ENCODE measurements around the gene TF. TPM values are rescaled to one million over a fixed set of nuclear protein-coding genes. Genes with fewer than 3 reads are reported as not detected.

Gene TF
- total and polyA plus RNA-seq, 2 experiments from 2014 or later: 0.33 to 3.0 TPM

DNA sequence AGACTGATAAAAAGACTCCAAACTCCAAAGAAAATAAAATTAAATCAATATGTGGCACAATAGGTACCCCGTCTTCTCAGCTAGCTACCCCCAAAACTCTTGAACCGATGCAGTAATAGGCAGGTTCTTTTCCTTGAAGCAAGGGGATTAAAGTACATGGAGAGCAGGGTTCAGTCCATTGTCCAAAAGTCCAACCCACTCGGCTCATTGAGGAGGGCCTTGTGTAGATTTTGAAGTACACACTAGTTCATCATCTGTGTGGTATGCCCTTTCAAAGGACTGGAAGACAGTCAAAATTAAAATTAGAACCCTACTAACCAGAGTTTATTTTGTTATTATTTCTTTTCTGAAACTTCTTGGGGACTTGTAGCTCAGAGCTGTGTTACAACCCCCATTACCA lies 23.3 kb downstream of the TF start:
- Histone ChIP-seq H3K9me3 (ENCODE audit: low read depth) (no peaks in the 10 kb centered on the region), H3K27me3 (no peaks in the 10 kb centered on the region), H3K27ac (no peak overlapping the region), H3K4me1 (ENCODE audit: low read depth) (peaks cover 2% of the 10 kb centered on the region), H3K36me3 (no peaks in the 10 kb centered on the region), H3K4me3 (no peak overlapping the region)
- TF ChIP-seq, protein P1, sequence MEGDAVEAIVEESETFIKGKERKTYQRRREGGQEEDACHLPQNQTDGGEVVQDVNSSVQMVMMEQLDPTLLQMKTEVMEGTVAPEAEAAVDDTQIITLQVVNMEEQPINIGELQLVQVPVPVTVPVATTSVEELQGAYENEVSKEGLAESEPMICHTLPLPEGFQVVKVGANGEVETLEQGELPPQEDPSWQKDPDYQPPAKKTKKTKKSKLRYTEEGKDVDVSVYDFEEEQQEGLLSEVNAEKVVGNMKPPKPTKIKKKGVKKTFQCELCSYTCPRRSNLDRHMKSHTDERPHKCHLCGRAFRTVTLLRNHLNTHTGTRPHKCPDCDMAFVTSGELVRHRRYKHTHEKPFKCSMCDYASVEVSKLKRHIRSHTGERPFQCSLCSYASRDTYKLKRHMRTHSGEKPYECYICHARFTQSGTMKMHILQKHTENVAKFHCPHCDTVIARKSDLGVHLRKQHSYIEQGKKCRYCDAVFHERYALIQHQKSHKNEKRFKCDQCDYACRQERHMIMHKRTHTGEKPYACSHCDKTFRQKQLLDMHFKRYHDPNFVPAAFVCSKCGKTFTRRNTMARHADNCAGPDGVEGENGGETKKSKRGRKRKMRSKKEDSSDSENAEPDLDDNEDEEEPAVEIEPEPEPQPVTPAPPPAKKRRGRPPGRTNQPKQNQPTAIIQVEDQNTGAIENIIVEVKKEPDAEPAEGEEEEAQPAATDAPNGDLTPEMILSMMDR (IDR thresholded peaks at IDR 0.05; ENCODE audit: low read depth, low read length): no peak
- DNase-seq (ENCODE audit: low read depth in 1 of 2, low spot score in 1 of 2): no peak

DNA sequence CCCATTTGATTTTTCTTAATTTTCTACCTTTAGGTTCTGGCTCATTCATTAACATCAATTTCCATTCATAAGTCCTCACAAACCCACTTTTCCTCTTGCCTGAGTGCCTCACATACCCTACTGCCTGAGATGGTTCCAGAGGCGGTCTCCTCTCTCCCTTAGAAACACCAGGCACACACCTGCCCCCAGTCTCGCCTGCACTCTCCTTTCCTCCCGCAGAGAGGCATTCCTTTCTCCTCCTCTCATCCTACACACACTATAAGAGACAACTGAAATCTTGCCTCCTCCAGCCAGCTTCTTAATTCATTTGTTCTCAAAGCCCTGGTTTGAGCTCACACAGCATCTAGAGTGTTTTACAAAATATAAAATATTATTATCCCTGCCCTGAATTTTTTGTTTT lies 27.5 kb downstream of the TF start:
- TF ChIP-seq, protein P1 (IDR thresholded peaks at IDR 0.05; ENCODE audit: low read depth, low read length): no peak
- no peaks in the 10 kb centered on the region for H3K4me1 ChIP-seq (ENCODE audit: low read depth)
- no peaks in the 10 kb centered on the region for H3K9me3 ChIP-seq (ENCODE audit: low read depth)
- DNase-seq (ENCODE audit: low read depth in 1 of 2, low spot score in 1 of 2): no peak
- no peak overlapping the region for H3K27ac ChIP-seq
- H3K27me3 ChIP-seq: no peaks in the 10 kb centered on the region
- H3K36me3 ChIP-seq: no peaks in the 10 kb centered on the region
- no peak overlapping the region for H3K4me3 ChIP-seq

DNA sequence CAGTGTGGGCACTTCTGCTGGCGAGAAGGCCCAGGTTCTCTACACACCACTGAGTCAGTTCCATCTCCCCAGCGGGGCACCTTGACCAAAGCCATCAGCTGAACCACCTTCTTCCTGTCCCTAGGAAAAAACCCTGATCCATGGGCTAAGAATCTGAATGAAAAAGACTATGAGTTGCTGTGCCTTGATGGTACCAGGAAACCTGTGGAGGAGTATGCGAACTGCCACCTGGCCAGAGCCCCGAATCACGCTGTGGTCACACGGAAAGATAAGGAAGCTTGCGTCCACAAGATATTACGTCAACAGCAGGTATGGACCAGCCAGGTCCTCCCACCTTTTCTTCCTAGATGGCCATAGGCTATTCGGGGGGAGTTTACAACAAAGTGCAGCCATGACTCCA lies 29.1 kb downstream of the TF start:
- TF ChIP-seq, protein P1 (IDR thresholded peaks at IDR 0.05; ENCODE audit: low read depth, low read length): no peak
- no peak for DNase-seq (ENCODE audit: low read depth in 1 of 2, low spot score in 1 of 2)
- H3K27me3 ChIP-seq: no peaks in the 10 kb centered on the region
- H3K4me3 ChIP-seq: no peak overlapping the region
- H3K27ac ChIP-seq: no peak overlapping the region
- H3K9me3 ChIP-seq (ENCODE audit: low read depth): no peaks in the 10 kb centered on the region
- no peaks in the 10 kb centered on the region for H3K36me3 ChIP-seq
- no peaks in the 10 kb centered on the region for H3K4me1 ChIP-seq (ENCODE audit: low read depth)

DNA sequence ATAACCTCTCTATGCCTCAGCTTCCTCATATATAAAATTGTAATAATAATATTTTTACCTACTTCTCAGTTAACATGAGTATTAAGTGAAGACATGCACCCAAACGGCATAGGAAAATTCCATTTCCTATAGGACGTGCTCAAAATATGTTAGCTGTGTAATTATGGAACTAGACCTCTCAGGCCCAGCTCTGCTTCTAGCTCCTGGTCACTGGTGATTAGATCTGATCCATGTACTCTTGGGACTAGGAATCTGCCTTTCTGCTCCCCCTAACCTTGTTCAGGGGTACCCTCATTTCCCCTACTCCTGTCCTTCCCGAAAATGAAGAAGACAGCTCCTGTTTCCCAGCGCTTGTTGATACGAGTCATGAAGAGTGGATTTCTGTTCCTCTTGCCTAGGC lies 29.6 kb downstream of the TF start:
- Histone ChIP-seq H3K4me1 (ENCODE audit: low read depth) (no peaks in the 10 kb centered on the region), H3K4me3 (no peak overlapping the region), H3K27me3 (no peaks in the 10 kb centered on the region), H3K9me3 (ENCODE audit: low read depth) (no peaks in the 10 kb centered on the region), H3K36me3 (no peaks in the 10 kb centered on the region), H3K27ac (no peak overlapping the region)
- TF ChIP-seq, protein P1 (IDR thresholded peaks at IDR 0.05; ENCODE audit: low read depth, low read length): no peak
- DNase-seq (ENCODE audit: low read depth in 1 of 2, low spot score in 1 of 2): no peak

DNA sequence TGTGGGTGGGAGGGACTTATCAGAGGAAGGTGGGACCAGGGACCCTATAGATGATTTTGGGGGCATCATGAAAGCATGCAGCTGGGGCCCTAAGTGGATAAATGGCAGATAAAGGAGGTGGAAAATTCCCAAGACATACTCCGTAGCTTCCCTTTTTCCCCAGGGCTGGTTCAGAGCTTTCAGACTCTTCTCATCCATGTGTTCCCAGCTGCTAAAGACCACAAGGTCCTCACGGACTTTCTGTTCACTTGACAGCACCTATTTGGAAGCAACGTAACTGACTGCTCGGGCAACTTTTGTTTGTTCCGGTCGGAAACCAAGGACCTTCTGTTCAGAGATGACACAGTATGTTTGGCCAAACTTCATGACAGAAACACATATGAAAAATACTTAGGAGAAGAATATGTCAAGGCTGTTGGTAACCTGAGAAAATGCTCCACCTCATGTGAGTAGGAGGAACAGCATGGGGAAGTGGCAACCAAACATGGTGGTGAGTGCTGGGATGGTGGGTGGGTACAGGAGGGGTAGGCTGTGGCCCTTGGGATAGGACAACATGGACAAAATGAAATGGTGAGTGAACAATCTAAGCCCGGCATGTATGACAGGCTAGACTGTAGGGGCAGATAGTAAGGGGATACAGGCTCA lies 30.7 kb downstream of the TF start:
- no peak for DNase-seq (ENCODE audit: low read depth in 1 of 2, low spot score in 1 of 2)
- H3K9me3 ChIP-seq (ENCODE audit: low read depth): no peaks in the 10 kb centered on the region
- no peaks in the 10 kb centered on the region for H3K36me3 ChIP-seq
- TF ChIP-seq, protein P1 (IDR thresholded peaks at IDR 0.05; ENCODE audit: low read depth, low read length): no peak
- no peak overlapping the region for H3K4me3 ChIP-seq
- no peak overlapping the region for H3K27ac ChIP-seq
- H3K27me3 ChIP-seq: no peaks in the 10 kb centered on the region
- H3K4me1 ChIP-seq (ENCODE audit: low read depth): no peaks in the 10 kb centered on the region
